B cell (primary cell): Measurements from ENCODE around the gene HLA-DOB. TPM values are rescaled to one million over a fixed set of nuclear protein-coding genes. Genes with fewer than 3 reads are reported as not detected.

ENCODE experiments used
- ATAC-seq: fragments of 200-7000 bp; cut with Tn5 transposase; one replicate; pipeline ENCODE4 v1.10.0; 2021; ENCODE audit warnings: low read depth, mild to moderate bottlenecking, moderate number of reproducible peaks, moderate library complexity
- CTCF ChIA-PET: fragments of 350-600 bp; sonication (Branson Sonifier 250); formaldehyde crosslinking; loops from one replicate; lab custom pipeline; 2021; ENCODE audit warnings: antibody characterized with exemption, inconsistent platforms; lab: Charles Lee
- POLR2A ChIA-PET: fragments of 350-600 bp; sonication (Branson Sonifier 250); formaldehyde crosslinking; loops from one replicate; lab custom pipeline; 2021; ENCODE audit warnings: antibody characterized with exemption; lab: Charles Lee
- DNase-seq: peaks from one replicate; pipeline ENCODE4 v3.0.0; 2013
- H2AFZ ChIP-seq: 2 replicates; pipeline ENCODE4 v1.6.1; 2012; ENCODE audit warnings: mild to moderate bottlenecking, low read depth, low read length; ENCODE audit not compliant: insufficient read depth, poor library complexity, severe bottlenecking
- H3K27ac ChIP-seq, 2 donors: 1 replicate in 1 of 2; 2 replicates in 1 of 2; pipeline ENCODE4 v1.5.1; 2012 to 2013; ENCODE audit warnings: low read length in 2 of 2, mild to moderate bottlenecking in 2 of 2, moderate library complexity in 1 of 2
- H3K27me3 ChIP-seq, 4 experiments: fragments of 200-600 bp in 1 of 4; sonication (generic) in 1 of 4; replicated peaks in 1 of 4; 1 replicate in 2 of 4; 2 replicates in 2 of 4; pipeline versions ENCODE4 v1.6.1 to v1.7.0; 2013 to 2016; ENCODE audit warnings: low read length in 3 of 4, mild to moderate bottlenecking in 2 of 4, mixed read lengths in 1 of 4, moderate library complexity in 1 of 4; ENCODE audit not compliant: insufficient read depth in 4 of 4, control insufficient read depth in 3 of 4; ENCODE audit errors: control extremely low read depth in 1 of 4
- H3K36me3 ChIP-seq, 2 experiments: replicated peaks in 1 of 2; 1 replicate in 1 of 2; 2 replicates in 1 of 2; pipeline versions ENCODE4 v1.6.1 to v1.7.1; 2013; ENCODE audit warnings: low read length in 1 of 2; ENCODE audit not compliant: insufficient read depth in 2 of 2, control insufficient read depth in 1 of 2; ENCODE audit errors: control extremely low read depth in 1 of 2, extremely low read depth in 1 of 2
- H3K4me1 ChIP-seq, 2 donors: fragments of 200-600 bp in 1 of 2; sonication (generic) in 1 of 2; 1 replicate in 1 of 2; 2 replicates in 1 of 2; pipeline versions ENCODE4 v1.5.1 to v1.6.1; 2013 to 2017; ENCODE audit warnings: low read length in 2 of 2; ENCODE audit not compliant: control insufficient read depth in 2 of 2, insufficient read depth in 2 of 2
- H3K4me2 ChIP-seq: replicated peaks from 2 replicates; pipeline ENCODE3; 2012; ENCODE audit warnings: mild to moderate bottlenecking, low read depth, low read length; ENCODE audit not compliant: poor library complexity, severe bottlenecking
- H3K4me3 ChIP-seq, 5 experiments: fragments of 200-600 bp in 1 of 5; sonication (generic) in 1 of 5; 1 replicate in 3 of 5; 2 replicates in 2 of 5; pipeline versions ENCODE4 v1.5.1 to v1.7.0; 2011 to 2016; ENCODE audit warnings: low read length in 4 of 5, mild to moderate bottlenecking in 4 of 5, low read depth in 2 of 5, control low read depth in 1 of 5, moderate library complexity in 1 of 5; ENCODE audit not compliant: insufficient read depth in 1 of 5; ENCODE audit errors: control extremely low read depth in 1 of 5, extremely low read depth in 1 of 5
- H3K79me2 ChIP-seq: fragments of 200-600 bp; sonication (generic); one replicate; pipeline ENCODE4 v1.6.0; 2016; ENCODE audit warnings: low read length; ENCODE audit not compliant: control insufficient read depth, insufficient read depth
- H3K9ac ChIP-seq: fragments of 200-600 bp; sonication (generic); 2 replicates; pipeline ENCODE4 v1.6.1; 2017; ENCODE audit warnings: mild to moderate bottlenecking, low read length, moderate library complexity
- H3K9me3 ChIP-seq, 3 donors: one replicate each; pipeline versions ENCODE4 v1.6.1 to v1.7.1; 2013; ENCODE audit warnings: low read length in 2 of 3; ENCODE audit not compliant: control insufficient read depth in 2 of 3, insufficient read depth in 1 of 3; ENCODE audit errors: control extremely low read depth in 1 of 3
- H4K20me1 ChIP-seq: 2 replicates; pipeline ENCODE4 v1.6.0; 2012; ENCODE audit warnings: mild to moderate bottlenecking, low read length; ENCODE audit not compliant: insufficient read depth, control insufficient read depth, poor library complexity, severe bottlenecking
- H3K27ac Mint-ChIP-seq: one replicate; pipeline ENCODE4 v1.8.0; 2021; ENCODE audit warnings: mixed read lengths
- H3K27me3 Mint-ChIP-seq: one replicate; pipeline ENCODE4 v1.8.0; 2021; ENCODE audit warnings: mixed read lengths
- H3K4me1 Mint-ChIP-seq: one replicate; pipeline ENCODE4 v1.8.0; 2021; ENCODE audit warnings: mixed read lengths
- H3K4me3 Mint-ChIP-seq: one replicate; pipeline ENCODE4 v1.8.0; 2021; ENCODE audit warnings: mixed read lengths
- H3K9me3 Mint-ChIP-seq: one replicate; pipeline ENCODE4 v1.8.0; 2022; ENCODE audit warnings: mixed read lengths; ENCODE audit not compliant: insufficient read depth
- EZH2 ChIP-seq: IDR thresholded peaks from 2 replicates; pipeline ENCODE4 v1.6.1; 2012; ENCODE audit warnings: borderline replicate concordance, low read depth, mild to moderate bottlenecking, moderate library complexity, low read length; ENCODE audit not compliant: insufficient read depth, poor library complexity, severe bottlenecking
- WGBS: methylation state at CpG from one replicate; pipeline ENCODE4 v1.1.5; 2013; ENCODE audit warnings: missing lambda C conversion rate; ENCODE audit not compliant: insufficient coverage; 5-methylcytosine and 5-hydroxymethylcytosine counted together
- intact Hi-C: fragments of 100-400 bp; cut with micrococcal nuclease; formaldehyde crosslinking; loops from one replicate; pipeline ENCODE4 v1.10.0; 2022
- polyA plus RNA-seq: library from polyadenylated mRNA; depleted of rRNA; stranded (reverse); fragments of >200 nt; gene quantifications from 2 replicates; pipeline ENCODE4 v1.2.3, GENCODE V29; 2012
- total RNA-seq, 2 donors: library from RNA; stranded (reverse); fragments of 120-200 nt in 1 of 2; gene quantifications; 1 replicate in 1 of 2; 2 replicates in 1 of 2; pipeline versions ENCODE4 v1.2.3 to v1.2.4, GENCODE V29; 2013 to 2022
- TF ChIP-seq, protein P1 (sequence below): fragments of 200-600 bp; IDR thresholded peaks from one replicate; pipeline ENCODE4 v1.8.0; 2022; ENCODE audit warnings: antibody characterized with exemption, mild to moderate bottlenecking

Gene HLA-DOB
- total and polyA plus RNA-seq, 2 donors (not counting 1 experiment from before 2014, with no cell fraction given): 109 to 231 TPM

DNA sequence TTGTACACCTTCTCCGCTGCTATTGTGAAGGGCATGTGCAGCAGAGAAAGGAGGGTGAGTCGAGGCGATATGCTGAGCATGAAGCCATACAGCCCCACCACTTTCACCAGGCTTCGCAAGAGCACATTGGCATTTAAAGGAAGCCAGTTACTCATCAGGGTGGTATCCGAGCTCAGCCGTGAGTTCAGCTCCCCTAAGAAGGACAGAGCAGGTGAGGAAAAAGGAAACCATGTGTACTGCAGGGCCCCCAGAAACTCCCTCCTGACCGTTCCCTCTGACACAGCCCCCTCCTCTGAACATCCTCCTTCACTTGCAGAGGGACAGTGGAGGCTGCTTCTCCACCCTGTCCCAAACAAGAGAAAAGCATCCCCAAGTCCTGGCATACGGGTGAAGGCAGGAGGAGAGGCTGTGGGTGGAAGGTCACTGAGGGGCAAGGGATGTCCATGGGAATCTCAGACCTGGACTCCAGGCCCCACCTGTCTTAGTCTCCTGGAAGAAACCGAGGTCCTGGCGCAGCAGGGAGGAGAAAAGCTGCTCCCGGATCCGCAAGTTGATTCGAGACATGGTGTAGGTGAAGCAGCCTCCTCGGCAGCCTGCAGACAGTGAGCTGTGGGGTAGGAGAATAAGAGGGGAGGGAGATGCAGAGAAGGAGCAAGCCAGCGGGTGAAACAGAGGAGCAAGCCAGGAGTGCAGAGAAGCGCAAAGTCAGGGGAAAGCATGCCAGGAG lies 18.5 kb upstream of the HLA-DOB start:
- H3K27ac Mint-ChIP-seq: peak overlapping the region; percentile 59
- H2AFZ ChIP-seq: no peak overlapping the region
- no peaks in the 10 kb centered on the region for H3K27me3 ChIP-seq
- H3K27me3 Mint-ChIP-seq: no peaks in the 10 kb centered on the region
- intact Hi-C loops: loop anchor here (5.0 kb wide), 1 partner anchor 38 kb away; no protein-coding TSS in a partner anchor
- no peaks in the 10 kb centered on the region for H3K9me3 ChIP-seq
- H3K4me1 Mint-ChIP-seq: peaks cover 73% of the 10 kb centered on the region
- no peak overlapping the region for H3K4me3 ChIP-seq
- H3K79me2 ChIP-seq: peaks cover 82% of the 10 kb centered on the region
- no peak for TF ChIP-seq EZH2
- TF ChIP-seq, protein P1, sequence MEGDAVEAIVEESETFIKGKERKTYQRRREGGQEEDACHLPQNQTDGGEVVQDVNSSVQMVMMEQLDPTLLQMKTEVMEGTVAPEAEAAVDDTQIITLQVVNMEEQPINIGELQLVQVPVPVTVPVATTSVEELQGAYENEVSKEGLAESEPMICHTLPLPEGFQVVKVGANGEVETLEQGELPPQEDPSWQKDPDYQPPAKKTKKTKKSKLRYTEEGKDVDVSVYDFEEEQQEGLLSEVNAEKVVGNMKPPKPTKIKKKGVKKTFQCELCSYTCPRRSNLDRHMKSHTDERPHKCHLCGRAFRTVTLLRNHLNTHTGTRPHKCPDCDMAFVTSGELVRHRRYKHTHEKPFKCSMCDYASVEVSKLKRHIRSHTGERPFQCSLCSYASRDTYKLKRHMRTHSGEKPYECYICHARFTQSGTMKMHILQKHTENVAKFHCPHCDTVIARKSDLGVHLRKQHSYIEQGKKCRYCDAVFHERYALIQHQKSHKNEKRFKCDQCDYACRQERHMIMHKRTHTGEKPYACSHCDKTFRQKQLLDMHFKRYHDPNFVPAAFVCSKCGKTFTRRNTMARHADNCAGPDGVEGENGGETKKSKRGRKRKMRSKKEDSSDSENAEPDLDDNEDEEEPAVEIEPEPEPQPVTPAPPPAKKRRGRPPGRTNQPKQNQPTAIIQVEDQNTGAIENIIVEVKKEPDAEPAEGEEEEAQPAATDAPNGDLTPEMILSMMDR: no peak
- H3K36me3 ChIP-seq: peaks cover 30 to 66% of the 10 kb centered on the region in 2 experiments
- H3K27ac ChIP-seq: no peak overlapping the region
- H4K20me1 ChIP-seq: no peaks in the 10 kb centered on the region
- ATAC-seq: no peak
- H3K9me3 Mint-ChIP-seq: no peaks in the 10 kb centered on the region
- H3K4me2 ChIP-seq: no peak overlapping the region
- H3K4me3 Mint-ChIP-seq: no peak overlapping the region
- CTCF ChIA-PET: interaction anchor here (0.6 to 2.3 kb wide), 5 partner anchors 10 to 400 kb away, joined by 3 to 7 read pairs (median 7); partner anchors contain the start of genes PSMB9 and TAP1
- no peak overlapping the region for H3K9ac ChIP-seq
- POLR2A ChIA-PET: no interaction called here
- H3K4me1 ChIP-seq: peaks cover 30 to 44% of the 10 kb centered on the region in 2 donors
- no peak for DNase-seq
- 98% methylated on average over 13 of the region's 16 CpGs for WGBS

DNA sequence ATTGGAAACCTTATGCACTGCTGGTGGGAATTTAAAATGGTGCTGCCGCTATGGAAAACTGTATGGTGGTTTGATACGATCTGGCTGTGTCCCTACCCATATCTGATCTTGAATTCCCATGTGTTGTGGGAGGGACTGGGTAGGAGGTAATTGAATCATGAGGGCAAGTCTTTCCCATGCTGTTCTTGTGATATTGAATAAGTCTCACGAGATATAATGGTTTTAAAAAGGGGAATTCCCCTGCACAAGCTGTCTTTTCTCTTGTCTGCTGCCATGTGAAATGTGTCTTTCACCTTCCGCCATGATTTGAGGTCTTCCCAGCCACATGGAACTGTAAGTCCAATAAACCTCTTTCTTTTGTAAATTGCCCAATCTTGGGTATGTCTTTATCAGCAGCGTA lies 16.9 kb upstream of the HLA-DOB start:
- no peak overlapping the region for H3K4me3 ChIP-seq
- no peaks in the 10 kb centered on the region for H3K27me3 ChIP-seq
- intact Hi-C loops: no loop called here
- CTCF ChIA-PET: interaction anchor here (0.8 to 2.1 kb wide), 3 partner anchors 12 to 34 kb away, joined by 3 to 8 read pairs (median 7); partner anchors contain the start of genes PSMB9 and TAP1
- H3K9me3 ChIP-seq: no peaks in the 10 kb centered on the region
- no peak overlapping the region for H3K9ac ChIP-seq
- Mint-ChIP-seq H3K4me3 (no peak overlapping the region), H3K4me1 (peaks cover 57% of the 10 kb centered on the region), H3K27ac (peak overlapping the region; percentile 12), H3K9me3 (no peaks in the 10 kb centered on the region), H3K27me3 (no peaks in the 10 kb centered on the region)
- H3K36me3 ChIP-seq: peaks cover 39 to 83% of the 10 kb centered on the region in 2 experiments
- H3K4me2 ChIP-seq: no peak overlapping the region
- no peak overlapping the region for H3K27ac ChIP-seq
- peaks cover 85% of the 10 kb centered on the region for H3K79me2 ChIP-seq
- 100% methylated on average over 3 of the region's 5 CpGs for WGBS
- no peak for ATAC-seq
- TF ChIP-seq, protein P1: no peak
- no peak for TF ChIP-seq EZH2
- no peak for DNase-seq
- POLR2A ChIA-PET: no interaction called here
- H4K20me1 ChIP-seq: no peaks in the 10 kb centered on the region
- peaks cover 15 to 28% of the 10 kb centered on the region in 2 donors for H3K4me1 ChIP-seq
- H2AFZ ChIP-seq: no peak overlapping the region
